H1 (cell line): Measurements from ENCODE around the gene CHST11. TPM values are rescaled to one million over a fixed set of nuclear protein-coding genes. Genes with fewer than 3 reads are reported as not detected.

Source experiments
- CTCF ChIA-PET: fragments of 300-600 bp; sonication (Branson Sonifier 250); formaldehyde crosslinking; loops from one replicate; lab custom pipeline; 2021; ENCODE audit not compliant: partially characterized antibody; lab: Charles Lee
- POLR2A ChIA-PET: fragments of 300-600 bp; sonication (Branson Sonifier 250); formaldehyde crosslinking; loops from one replicate; lab custom pipeline; 2021; ENCODE audit warnings: inconsistent platforms; ENCODE audit not compliant: partially characterized antibody; lab: Charles Lee
- DNase-seq, 2 experiments: peaks; one replicate each; pipeline versions ENCODE4 v3.0.0 to v3.0.0-alpha.2; 2010 to 2022; ENCODE audit warnings: low spot score in 2 of 2, low read depth in 1 of 2, mixed read lengths in 1 of 2
- FAIRE-seq: peaks from 2 replicates; lab custom pipeline; 2011; peaks lifted over from hg19 to GRCh38; lab: Jason Lieb, UNC
- H2AFZ ChIP-seq: 2 replicates; pipeline ENCODE4 v1.8.1; 2012; ENCODE audit warnings: low read length, inconsistent platforms
- H2AK5ac ChIP-seq: 2 replicates; pipeline ENCODE4 v1.6.1; 2013; ENCODE audit warnings: low read depth, low read length
- H2BK120ac ChIP-seq: replicated peaks from 2 replicates; pipeline ENCODE3; 2013; ENCODE audit warnings: low read depth, low read length, inconsistent platforms
- H2BK12ac ChIP-seq: 2 replicates; pipeline ENCODE4 v1.6.1; 2013; ENCODE audit warnings: low read depth, low read length
- H2BK15ac ChIP-seq: 2 replicates; pipeline ENCODE4 v1.6.1; 2013; ENCODE audit warnings: low read length
- H2BK20ac ChIP-seq: 2 replicates; pipeline ENCODE4 v1.6.1; 2013; ENCODE audit warnings: low read length
- H2BK5ac ChIP-seq: 2 replicates; pipeline ENCODE4 v1.6.1; 2013; ENCODE audit warnings: low read depth, low read length
- H3K14ac ChIP-seq: 2 replicates; pipeline ENCODE4 v1.6.1; 2013; ENCODE audit warnings: inconsistent platforms; ENCODE audit not compliant: insufficient read length
- H3K18ac ChIP-seq: 2 replicates; pipeline ENCODE4 v1.6.1; 2013; ENCODE audit warnings: low read length; ENCODE audit errors: extremely low read depth
- H3K23ac ChIP-seq: 2 replicates; pipeline ENCODE4 v1.6.1; 2013; ENCODE audit warnings: inconsistent platforms; ENCODE audit not compliant: insufficient read length
- H3K23me2 ChIP-seq: 2 replicates; pipeline ENCODE4 v1.6.1; 2013; ENCODE audit warnings: low read depth, low read length
- H3K27ac ChIP-seq: 2 replicates; pipeline ENCODE4 v1.6.1; 2011; ENCODE audit warnings: low read depth, low read length, inconsistent platforms
- H3K27me3 ChIP-seq, 4 experiments: replicated peaks in 1 of 4; 1 replicate in 1 of 4; 2 replicates in 3 of 4; pipeline versions ENCODE4 v1.6.1 to v1.8.1; 2011 to 2013; ENCODE audit warnings: low read length in 3 of 4, mild to moderate bottlenecking in 3 of 4, inconsistent platforms in 2 of 4, mixed read lengths in 2 of 4, moderate library complexity in 1 of 4; ENCODE audit not compliant: control insufficient read depth in 3 of 4, insufficient read depth in 3 of 4; ENCODE audit errors: extremely low read depth in 1 of 4
- H3K36me3 ChIP-seq, 4 experiments: 2 replicates each; pipeline versions ENCODE4 v1.6.1 to v1.8.1; 2011 to 2013; ENCODE audit warnings: mild to moderate bottlenecking in 4 of 4, low read length in 3 of 4, moderate library complexity in 2 of 4, control low read depth in 1 of 4, inconsistent platforms in 1 of 4; ENCODE audit not compliant: insufficient read depth in 4 of 4, control insufficient read depth in 2 of 4
- H3K4ac ChIP-seq: replicated peaks from 2 replicates; pipeline ENCODE3; 2013; ENCODE audit warnings: low read length, low read depth, mixed read lengths, inconsistent platforms; ENCODE audit not compliant: insufficient read length
- H3K4me1 ChIP-seq, 4 experiments: replicated peaks in 1 of 4; 1 replicate in 1 of 4; 2 replicates in 3 of 4; pipeline versions ENCODE4 v1.6.1 to v1.8.1; 2011 to 2013; ENCODE audit warnings: low read length in 3 of 4, inconsistent platforms in 2 of 4, mixed read lengths in 1 of 4; ENCODE audit not compliant: insufficient read depth in 4 of 4, control insufficient read depth in 3 of 4
- H3K4me2 ChIP-seq, 2 experiments: 2 replicates each; pipeline versions ENCODE4 v1.6.1 to v1.8.1; 2011 to 2013; ENCODE audit warnings: low read depth in 2 of 2, low read length in 2 of 2, control low read depth in 1 of 2, inconsistent platforms in 1 of 2, mild to moderate bottlenecking in 1 of 2; ENCODE audit not compliant: insufficient read depth in 1 of 2
- H3K4me3 ChIP-seq, 4 experiments: fragments of 200-600, 300-600 bp in 1 of 4; sonication (generic), shearing (Covaris generic), sonication (Bioruptor Twin) in 1 of 4; 2 replicates each; pipeline versions ENCODE4 v1.5.1 to v1.8.1; 2011 to 2016; ENCODE audit warnings: low read length in 4 of 4, low read depth in 3 of 4, control low read depth in 2 of 4, inconsistent platforms in 2 of 4, mild to moderate bottlenecking in 2 of 4, mixed read lengths in 1 of 4, moderate library complexity in 1 of 4; ENCODE audit not compliant: insufficient read depth in 2 of 4; ENCODE audit errors: extremely low read depth in 1 of 4
- H3K56ac ChIP-seq: replicated peaks from 2 replicates; pipeline ENCODE3; 2013; ENCODE audit warnings: low read depth, mild to moderate bottlenecking, mixed read lengths, low read length, inconsistent platforms; ENCODE audit not compliant: insufficient read length
- H3K79me1 ChIP-seq: 2 replicates; pipeline ENCODE4 v1.6.1; 2013; ENCODE audit warnings: low read depth, low read length, control low read depth
- H3K79me2 ChIP-seq, 2 experiments: 2 replicates each; pipeline versions ENCODE4 v1.6.1 to v1.8.1; 2012 to 2013; ENCODE audit warnings: low read length in 2 of 2, mild to moderate bottlenecking in 2 of 2, inconsistent platforms in 1 of 2; ENCODE audit not compliant: insufficient read depth in 2 of 2, control insufficient read depth in 1 of 2
- H3K9ac ChIP-seq, 4 experiments: replicated peaks in 1 of 4; 1 replicate in 1 of 4; 2 replicates in 3 of 4; pipeline versions ENCODE4 v1.6.1 to v1.8.1; 2011 to 2013; ENCODE audit warnings: low read depth in 3 of 4, low read length in 3 of 4, control low read depth in 2 of 4, mild to moderate bottlenecking in 2 of 4, moderate library complexity in 2 of 4, inconsistent platforms in 1 of 4; ENCODE audit errors: extremely low read depth in 1 of 4
- H3K9me3 ChIP-seq, 2 experiments: 2 replicates each; pipeline versions ENCODE4 v1.6.1 to v1.8.1; 2012 to 2013; ENCODE audit warnings: mild to moderate bottlenecking in 2 of 2, moderate library complexity in 2 of 2, control low read depth in 1 of 2, inconsistent platforms in 1 of 2, low read depth in 1 of 2, low read length in 1 of 2, mixed read lengths in 1 of 2; ENCODE audit not compliant: insufficient read depth in 2 of 2
- H4K20me1 ChIP-seq, 2 experiments: replicated peaks in 1 of 2; 2 replicates each; pipeline versions ENCODE3 to v1.8.1; 2011 to 2013; ENCODE audit warnings: inconsistent platforms in 2 of 2, low read length in 2 of 2, mild to moderate bottlenecking in 1 of 2; ENCODE audit not compliant: insufficient read depth in 2 of 2, control insufficient read depth in 1 of 2
- H4K5ac ChIP-seq: 2 replicates; pipeline ENCODE4 v1.6.1; 2013; ENCODE audit warnings: low read length, low read depth, mixed read lengths, inconsistent platforms; ENCODE audit not compliant: insufficient read length
- H4K8ac ChIP-seq: 2 replicates; pipeline ENCODE4 v1.8.0; 2013; ENCODE audit warnings: mild to moderate bottlenecking, moderate library complexity, low read length, inconsistent platforms; ENCODE audit not compliant: insufficient read depth; ENCODE audit errors: extremely low read depth
- H4K91ac ChIP-seq: replicated peaks from 2 replicates; pipeline ENCODE3; 2013; ENCODE audit warnings: low read length, mixed read lengths, inconsistent platforms; ENCODE audit not compliant: insufficient read length
- CEBPB ChIP-seq: IDR thresholded peaks from 2 replicates; pipeline ENCODE4 v1.6.1; 2012; ENCODE audit warnings: low read depth, low read length
- CTCF ChIP-seq, 3 experiments: IDR thresholded peaks; 1 replicate in 2 of 3; 2 replicates in 1 of 3; pipeline versions ENCODE4 v1.5.1 to v1.6.1; 2011; ENCODE audit warnings: low read length in 3 of 3, mild to moderate bottlenecking in 3 of 3, inconsistent platforms in 2 of 3, low read depth in 1 of 3, moderate library complexity in 1 of 3; ENCODE audit not compliant: insufficient read depth in 1 of 3; ENCODE audit errors: control extremely low read depth in 1 of 3
- HDAC2 ChIP-seq, 2 experiments: fragments of 300-600 bp in 1 of 2; sonication (generic) in 1 of 2; IDR thresholded peaks; 2 replicates each; pipeline ENCODE4 v1.6.1; 2011 to 2012; ENCODE audit warnings: low read depth in 2 of 2, low read length in 2 of 2, mild to moderate bottlenecking in 2 of 2, moderate library complexity in 2 of 2, borderline replicate concordance in 1 of 2, inconsistent platforms in 1 of 2
- JUN ChIP-seq: IDR thresholded peaks from 2 replicates; pipeline ENCODE4 v1.6.1; 2011; ENCODE audit warnings: low read depth, mild to moderate bottlenecking, improper control_type of control experiment, low read length
- POLR2AphosphoS5 ChIP-seq: IDR thresholded peaks from 2 replicates; pipeline ENCODE4 v1.6.1; 2011; ENCODE audit warnings: low read depth, low read length
- SIX5 ChIP-seq: IDR thresholded peaks from 2 replicates; pipeline ENCODE4 v1.6.1; 2011; ENCODE audit warnings: mild to moderate bottlenecking, low read depth, low read length
- USF2 ChIP-seq: IDR thresholded peaks from 2 replicates; pipeline ENCODE4 v1.6.1; 2011; ENCODE audit warnings: low read length, improper control_type of control experiment
- WGBS, 2 experiments: shearing (Covaris generic) in 1 of 2; methylation state at CpG; one replicate each; pipeline versions ENCODE4 v1.1.6 to v1.1.7; 2013 to 2015; ENCODE audit warnings: low lambda C conversion rate in 2 of 2, mixed read lengths in 2 of 2, inconsistent platforms in 1 of 2, low coverage in 1 of 2, missing lambda C conversion rate in 1 of 2; ENCODE audit not compliant: insufficient replicate concordance in 2 of 2, insufficient coverage in 1 of 2, insufficient read length in 1 of 2; ENCODE audit errors: extremely low coverage in 1 of 2, missing lambda C conversion rate in 1 of 2; 5-methylcytosine and 5-hydroxymethylcytosine counted together
- polyA plus RNA-seq, 7 experiments: library from polyadenylated mRNA; depleted of rRNA in 3 of 7; stranded (reverse) in 5 of 7; unstranded in 2 of 7; fragments of >200 nt in 5 of 7; fragments of 200-250 nt in 2 of 7; gene quantifications; 1 replicate in 5 of 7; 2 replicates in 1 of 7; 4 replicates in 1 of 7; pipeline versions ENCODE4 v1.2.1 to v1.2.3, GENCODE V29; 2011 to 2013; ENCODE audit warnings: missing spikeins in 2 of 7, mixed read lengths in 2 of 7
- total RNA-seq: library from RNA; stranded (reverse); fragmentation: NEBNext Ultra II Directional; extraction: Animal tissue kit (Norgen Biotek cat#: 25700); gene quantifications from 2 replicates; pipeline ENCODE4 v1.2.1, GENCODE V29; 2021

Gene CHST11
- total and polyA plus RNA-seq, 2 of the 8 experiments (the other 6 are each of a cell fraction or from before 2014, with no cell fraction given), result 14.4 to 20.8 TPM

- Histone ChIP-seq H4K20me1 (no peaks in the 10 kb centered on the region), H2BK20ac (no peak overlapping the region), H3K9me3 (no peaks in the 10 kb centered on the region; a peak in 1 of 4 replicates), H3K27me3 (no peaks in the 10 kb centered on the region), H3K4me3 (no peak overlapping the region), H2BK5ac (no peak overlapping the region), H3K23me2 (no peaks in the 10 kb centered on the region; the same call in 1 of the 2 replicates), H2BK12ac (no peak overlapping the region), H2BK15ac (no peak overlapping the region), H3K79me2 (0 out of 4 replicates have a peak, but pooled peaks cover 0 to 2% of the 10 kb centered on the region in 2 experiments), H2AK5ac (no peak overlapping the region), H3K56ac (no peak overlapping the region), H3K4me1 (peaks cover 0 to 6% (median 5%) of the 10 kb centered on the region in 4 experiments; a peak in 5 of 7 replicates), H3K36me3 (no peaks in the 10 kb centered on the region), H3K4ac (no peak overlapping the region), H3K79me1 (0 out of 2 replicates have a peak, but pooled peaks cover 4% of the 10 kb centered on the region), H4K5ac (no peak overlapping the region), H3K23ac (no peak overlapping the region), H2BK120ac (no peak overlapping the region), H2AFZ (no peak overlapping the region), H4K8ac (no peak overlapping the region; the same call in 1 of the 2 replicates), H3K18ac (no peak overlapping the region), H3K27ac (no peak overlapping the region), H3K14ac (no peak overlapping the region), H4K91ac (no peak overlapping the region), H3K9ac (0 out of 7 replicates have a peak overlapping the region, but pooled peaks of 1 of the 4 experiments have one; percentile 18), H3K4me2 (no peak overlapping the region)
- WGBS, 2 experiments, result 93% methylated on average over 13 of the region's 15 CpGs; no CpG with 5 or more reads in 1 of the 2 experiments
- DNase-seq (no peak), FAIRE-seq (no peak)
- ChIA-PET CTCF (interaction anchor here (0.7 to 1.4 kb wide), 2 partner anchors 104 to 217 kb away, joined by 3 read pairs; no protein-coding TSS in a partner anchor), POLR2A (no interaction called here)
- TF ChIP-seq POLR2AphosphoS5 (no peak), CEBPB (no peak), CTCF (IDR thresholded peaks at IDR 0.05; ENCODE audit: control extremely low read depth in 1 of 3, insufficient read depth in 1 of 3, low read depth in 1 of 3, low read length in 3 of 3) (no peak), HDAC2 (IDR thresholded peaks at IDR 0.05; ENCODE audit: borderline replicate concordance in 1 of 2, low read depth in 2 of 2, low read length in 2 of 2) (no peak), SIX5 (no peak), USF2 (no peak), JUN (no peak)
These were observed 141.9 kb downstream of the CHST11 start for GRCh38 chr12:104598342-104599271.
